Activated naive CD4-positive, alpha-beta T cell treated with anti-CD3 and anti-CD28 coated beads, Interleukin-2, amount 50 U/mL, for 24 hours (primary cell): Measurements from ENCODE around the gene MTHFS.

Experiments used
- H3K27ac Mint-ChIP-seq: one replicate; pipeline ENCODE4 v1.8.0; 2021; ENCODE audit warnings: mild to moderate bottlenecking, mixed read lengths
- H3K27me3 Mint-ChIP-seq: one replicate; pipeline ENCODE4 v1.8.0; 2021; ENCODE audit warnings: mixed read lengths
- H3K36me3 Mint-ChIP-seq: one replicate; pipeline ENCODE4 v1.8.0; 2021; ENCODE audit warnings: mixed read lengths
- H3K4me1 Mint-ChIP-seq: one replicate; pipeline ENCODE4 v1.8.0; 2021; ENCODE audit warnings: mixed read lengths
- H3K4me3 Mint-ChIP-seq: one replicate; pipeline ENCODE4 v1.8.0; 2021; ENCODE audit warnings: mild to moderate bottlenecking, mixed read lengths
- H3K9me3 Mint-ChIP-seq: one replicate; pipeline ENCODE4 v1.8.0; 2021; ENCODE audit warnings: mixed read lengths

The MTHFS gene

DNA sequence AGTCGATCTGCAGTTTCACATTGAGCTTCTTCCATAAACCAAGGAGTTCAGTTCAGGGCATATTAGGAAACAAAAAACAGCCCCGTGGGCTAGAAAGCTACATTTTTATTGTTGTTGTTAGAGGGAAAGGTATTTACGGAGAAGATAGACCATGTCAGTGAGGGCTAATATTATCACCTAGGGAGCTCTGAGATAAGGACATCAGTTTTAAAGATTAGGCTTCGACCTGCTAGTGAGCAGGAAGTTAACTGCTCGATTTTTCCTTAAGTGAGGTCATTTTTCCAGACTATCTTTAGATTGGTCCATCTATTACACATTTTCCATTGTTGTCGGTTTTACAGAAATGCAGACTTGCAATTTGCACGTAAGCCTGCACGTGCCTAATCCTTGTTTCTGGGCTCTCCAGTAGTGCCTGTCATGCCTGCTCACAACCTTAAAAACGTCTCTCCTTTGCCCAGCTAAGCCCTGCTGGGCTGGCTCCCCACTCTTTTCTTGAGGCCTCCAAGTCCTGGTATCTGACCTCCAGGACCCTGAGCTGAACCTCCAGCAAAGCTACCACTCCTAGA is 72.6 kb downstream of the MTHFS start:
- Mint-ChIP-seq H3K4me3 (no peak overlapping the region), H3K4me1 (no peaks in the 10 kb centered on the region), H3K27me3 (no peaks in the 10 kb centered on the region), H3K36me3 (peaks cover 5% of the 10 kb centered on the region), H3K9me3 (no peaks in the 10 kb centered on the region), H3K27ac (no peak overlapping the region)

DNA sequence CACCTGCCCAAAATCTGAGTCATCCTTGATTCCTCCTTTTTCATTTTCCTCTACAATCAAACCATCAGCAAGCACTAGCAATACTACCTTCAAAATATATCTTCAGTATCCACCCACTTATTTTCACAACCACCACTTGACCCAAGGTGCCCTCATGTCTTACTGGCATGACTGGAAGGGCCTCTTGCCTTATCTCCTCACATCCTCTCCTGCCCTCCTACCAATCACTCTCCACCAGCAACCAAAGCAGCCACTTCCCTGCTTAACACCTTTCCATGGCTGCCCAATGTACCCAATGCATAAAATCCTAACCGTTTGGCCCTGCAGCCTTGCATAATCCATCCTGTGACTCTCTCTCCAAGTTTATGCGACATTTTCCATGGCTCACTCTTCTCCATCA is 76.0 kb downstream of the MTHFS start:
- Mint-ChIP-seq H3K4me1 (no peaks in the 10 kb centered on the region), H3K36me3 (peaks cover 8% of the 10 kb centered on the region), H3K27me3 (no peaks in the 10 kb centered on the region), H3K9me3 (no peaks in the 10 kb centered on the region), H3K27ac (no peak overlapping the region), H3K4me3 (no peak overlapping the region)

DNA sequence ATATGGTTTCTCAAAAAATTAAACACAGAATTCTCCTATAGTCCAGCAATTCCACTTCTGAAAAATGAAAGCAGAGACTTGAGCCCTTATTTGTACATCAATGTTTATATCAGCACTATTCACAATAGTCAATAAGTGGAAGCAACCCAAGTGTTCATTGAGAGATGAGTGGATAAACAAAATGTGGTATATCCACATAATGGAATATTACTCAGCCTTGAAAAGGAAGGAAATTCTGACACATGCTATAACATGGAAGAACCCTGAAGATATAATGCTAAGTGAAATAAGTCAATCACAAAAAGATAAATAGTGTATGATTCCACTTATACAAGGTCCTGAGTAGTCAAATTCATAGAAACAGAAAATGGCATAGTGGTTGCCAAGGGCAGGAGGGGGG is 76.6 kb downstream of the MTHFS start:
- Mint-ChIP-seq H3K27me3 (no peaks in the 10 kb centered on the region), H3K4me3 (no peak overlapping the region), H3K9me3 (no peaks in the 10 kb centered on the region), H3K27ac (no peak overlapping the region), H3K36me3 (peaks cover 8% of the 10 kb centered on the region), H3K4me1 (no peaks in the 10 kb centered on the region)

GRCh38 chr15:79816571-79816970 is 80.2 kb downstream of the MTHFS start:
- no peaks in the 10 kb centered on the region for H3K4me1 Mint-ChIP-seq
- H3K4me3 Mint-ChIP-seq = no peak overlapping the region
- peaks cover 7% of the 10 kb centered on the region for H3K36me3 Mint-ChIP-seq
- no peaks in the 10 kb centered on the region for H3K9me3 Mint-ChIP-seq
- no peak overlapping the region for H3K27ac Mint-ChIP-seq
- H3K27me3 Mint-ChIP-seq = no peaks in the 10 kb centered on the region

GRCh38 chr15:79815468-79815867 is 81.3 kb downstream of the MTHFS start:
- Mint-ChIP-seq H3K36me3 (peaks cover 5% of the 10 kb centered on the region), H3K9me3 (no peaks in the 10 kb centered on the region), H3K4me1 (no peaks in the 10 kb centered on the region), H3K27ac (no peak overlapping the region), H3K4me3 (no peak overlapping the region), H3K27me3 (no peaks in the 10 kb centered on the region)

DNA sequence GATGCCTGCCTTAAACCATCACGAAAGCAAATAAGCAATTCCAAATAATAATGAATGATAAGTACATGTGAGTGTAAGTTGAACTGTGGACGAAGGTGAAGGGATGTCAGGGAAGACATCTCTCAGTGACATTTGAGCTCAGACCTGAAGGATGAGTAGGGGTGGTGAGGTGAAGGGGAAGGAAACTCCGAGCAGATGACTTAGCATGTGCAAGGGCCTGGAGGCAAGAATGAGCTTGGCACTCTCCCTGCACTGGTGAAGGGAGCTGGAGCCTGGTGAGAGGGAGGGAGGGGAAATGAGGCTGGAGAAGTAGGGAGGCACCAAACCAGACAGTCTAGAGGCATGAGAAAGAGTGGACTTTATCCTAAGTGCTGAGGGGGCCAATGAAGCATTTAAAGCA is 84.3 kb downstream of the MTHFS start:
- no peak overlapping the region for H3K27ac Mint-ChIP-seq
- no peak overlapping the region for H3K4me3 Mint-ChIP-seq
- H3K4me1 Mint-ChIP-seq = no peaks in the 10 kb centered on the region
- no peaks in the 10 kb centered on the region for H3K9me3 Mint-ChIP-seq
- no peaks in the 10 kb centered on the region for H3K27me3 Mint-ChIP-seq
- H3K36me3 Mint-ChIP-seq = peaks cover 1% of the 10 kb centered on the region

DNA sequence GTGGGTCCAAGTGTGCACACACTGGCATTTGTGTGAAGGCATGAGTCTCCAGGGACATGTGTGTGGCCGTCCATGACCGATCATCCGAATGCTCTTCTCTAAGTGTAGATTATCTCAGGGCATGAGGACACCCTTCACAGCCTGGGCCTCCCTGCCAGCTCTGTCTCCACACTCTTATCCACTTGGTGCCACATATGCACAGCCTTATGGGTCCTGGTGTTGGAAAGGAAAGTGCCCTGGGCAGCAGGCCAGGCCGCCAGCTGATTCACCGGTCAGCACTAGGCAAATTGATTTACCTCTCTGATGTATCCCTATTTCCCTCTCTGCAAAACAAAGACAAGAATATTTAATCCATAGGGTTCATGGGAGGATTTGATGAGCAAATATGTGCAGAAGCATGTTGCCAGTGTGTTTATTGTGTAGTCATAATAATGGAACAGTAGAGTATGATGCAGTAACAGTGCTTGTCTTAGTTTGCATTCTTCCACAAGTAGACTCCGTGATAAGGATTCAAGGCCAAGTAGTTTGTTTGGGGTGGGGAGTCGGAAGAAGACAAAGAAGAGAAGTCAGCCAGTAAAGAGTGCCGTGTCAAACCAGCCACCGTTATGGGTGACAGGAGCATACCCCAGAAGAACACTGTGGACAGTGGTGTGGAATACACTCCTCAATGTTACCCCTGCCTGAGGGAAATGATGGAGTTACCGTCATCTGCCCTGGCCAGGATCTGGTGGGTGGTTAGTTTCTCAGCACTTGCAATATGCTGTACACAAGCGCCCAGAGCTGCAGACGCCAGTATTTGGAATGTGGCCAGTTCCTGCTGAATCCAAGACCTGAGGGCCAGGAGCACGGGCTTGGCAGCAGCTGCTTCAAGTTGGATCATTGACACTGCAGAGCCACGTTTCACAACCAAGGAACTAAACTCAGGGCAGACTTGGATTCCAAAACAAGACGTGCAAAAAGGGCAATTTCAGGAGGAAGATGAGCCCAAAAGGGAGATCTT is 85.1 kb downstream of the MTHFS start:
- Mint-ChIP-seq H3K27ac (no peak overlapping the region), H3K36me3 (peaks cover 3% of the 10 kb centered on the region), H3K27me3 (no peaks in the 10 kb centered on the region), H3K9me3 (no peaks in the 10 kb centered on the region), H3K4me1 (no peaks in the 10 kb centered on the region), H3K4me3 (no peak overlapping the region)

DNA sequence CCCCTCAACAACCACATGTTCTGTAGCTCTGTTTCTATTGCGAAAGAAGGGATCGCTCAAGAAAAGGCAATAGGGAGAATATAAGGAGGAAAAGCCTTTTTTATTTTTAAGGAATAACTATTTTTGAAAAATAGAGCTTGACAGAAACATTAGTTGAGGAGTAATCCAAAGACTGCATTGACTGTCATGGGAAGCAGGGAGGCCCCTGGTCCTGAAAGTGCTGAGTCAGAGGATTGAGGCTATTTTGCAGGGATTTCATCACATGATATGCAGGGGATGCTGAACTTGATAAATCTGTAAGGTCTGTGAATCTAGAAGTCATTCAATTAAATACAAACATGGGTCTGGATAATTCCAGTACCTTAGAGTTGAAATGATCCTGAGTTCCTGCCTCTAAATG is 92.0 kb downstream of the MTHFS start:
- Mint-ChIP-seq H3K27me3 (peaks cover 2% of the 10 kb centered on the region), H3K4me1 (no peaks in the 10 kb centered on the region), H3K9me3 (no peaks in the 10 kb centered on the region), H3K36me3 (peaks cover 3% of the 10 kb centered on the region), H3K4me3 (no peak overlapping the region), H3K27ac (no peak overlapping the region)

GRCh38 chr15:79798311-79798710 is 98.5 kb downstream of the MTHFS start:
- no peak overlapping the region for H3K27ac Mint-ChIP-seq
- H3K4me1 Mint-ChIP-seq = no peaks in the 10 kb centered on the region
- H3K9me3 Mint-ChIP-seq = no peaks in the 10 kb centered on the region
- H3K4me3 Mint-ChIP-seq = no peak overlapping the region
- no peaks in the 10 kb centered on the region for H3K27me3 Mint-ChIP-seq
- no peaks in the 10 kb centered on the region for H3K36me3 Mint-ChIP-seq
